Mucosa of rectum (tissue), 2 donors: Measurements from ENCODE around the gene CXCR4.

Source experiments
- H3K27ac ChIP-seq, 2 donors: one replicate each; pipeline ENCODE4 v1.7.0; 2013; ENCODE audit warnings: inconsistent platforms in 2 of 2, low read depth in 2 of 2, low read length in 2 of 2
- H3K27me3 ChIP-seq, 2 donors: one replicate each; pipeline ENCODE4 v1.7.0; 2013; ENCODE audit warnings: low read length in 2 of 2; ENCODE audit not compliant: control insufficient read depth in 2 of 2, insufficient read depth in 2 of 2
- H3K36me3 ChIP-seq, 2 donors: one replicate each; pipeline ENCODE4 v1.7.0; 2013; ENCODE audit warnings: low read length in 2 of 2; ENCODE audit not compliant: control insufficient read depth in 2 of 2, insufficient read depth in 2 of 2
- H3K4me1 ChIP-seq, 2 donors: one replicate each; pipeline ENCODE4 v1.7.0; 2013; ENCODE audit warnings: low read length in 2 of 2, mild to moderate bottlenecking in 1 of 2; ENCODE audit not compliant: control insufficient read depth in 2 of 2, insufficient read depth in 2 of 2
- H3K4me3 ChIP-seq, 2 donors: one replicate each; pipeline ENCODE4 v1.7.0; 2013; ENCODE audit warnings: low read length in 2 of 2
- H3K9ac ChIP-seq, 2 donors: one replicate each; pipeline ENCODE4 v1.7.0; 2013; ENCODE audit warnings: low read length in 2 of 2, low read depth in 1 of 2, mild to moderate bottlenecking in 1 of 2
- H3K9me3 ChIP-seq, 2 donors: one replicate each; pipeline ENCODE4 v1.7.0; 2013; ENCODE audit warnings: low read length in 2 of 2; ENCODE audit not compliant: control insufficient read depth in 2 of 2
- donor health status: healthy.
- donor health status: Normal muscosa, but diverticular disease.

Gene CXCR4

DNA sequence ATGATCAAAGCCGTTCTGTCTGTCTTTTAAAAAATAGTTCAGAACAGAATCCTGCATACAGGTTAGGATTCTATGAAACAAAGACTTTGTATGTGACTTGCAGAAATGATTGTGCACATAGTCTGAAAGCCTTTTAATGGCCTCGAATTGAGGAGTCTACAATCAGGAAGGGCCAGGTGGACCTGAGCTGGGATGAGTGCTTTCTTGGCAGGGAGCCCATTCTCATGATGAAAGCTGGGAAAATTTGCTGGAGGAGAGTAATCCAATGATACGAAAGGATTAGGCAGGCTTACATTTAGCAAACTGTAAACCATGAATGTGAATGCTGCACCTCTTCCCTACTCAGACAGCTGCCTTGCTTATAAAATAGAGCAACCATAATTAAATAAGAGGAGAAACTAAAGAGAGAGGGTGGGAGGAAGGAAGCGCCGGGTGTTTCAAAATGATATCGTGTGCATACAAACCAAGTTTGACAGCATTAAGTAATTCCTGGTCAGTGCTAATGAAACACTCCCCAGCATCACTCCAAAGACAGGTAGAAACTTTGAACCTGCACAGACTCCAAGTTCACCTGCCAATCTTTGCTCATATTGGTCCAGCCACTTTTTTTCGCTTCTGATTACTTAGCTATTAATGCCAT is 23.7 kb upstream of the CXCR4 start:
- peaks cover 0 to 8% of the 10 kb centered on the region in 2 donors for H3K4me1 ChIP-seq
- no peak overlapping the region for H3K9ac ChIP-seq
- no peaks in the 10 kb centered on the region for H3K36me3 ChIP-seq
- no peak overlapping the region for H3K4me3 ChIP-seq
- H3K27ac ChIP-seq: no peak overlapping the region
- no peaks in the 10 kb centered on the region for H3K27me3 ChIP-seq
- no peaks in the 10 kb centered on the region for H3K9me3 ChIP-seq

DNA sequence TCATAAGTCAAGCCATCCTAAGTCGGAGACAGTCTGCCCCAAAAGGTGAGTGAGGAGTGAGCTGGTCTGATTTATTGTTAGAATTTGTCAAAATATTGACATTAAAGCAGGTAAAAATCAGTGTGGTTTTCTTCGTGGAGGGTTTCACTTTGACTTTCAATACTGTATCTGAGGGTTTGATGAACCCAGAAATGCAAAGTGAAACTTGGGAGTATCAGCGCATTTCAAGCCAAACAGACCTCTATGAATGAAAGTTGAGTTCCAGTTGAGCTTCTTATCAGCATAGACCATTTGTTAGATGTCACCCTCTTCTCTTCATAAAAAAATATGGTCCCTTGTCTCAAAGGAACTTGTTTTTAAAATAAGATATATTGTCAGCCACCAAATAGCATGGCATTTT is 21.7 kb upstream of the CXCR4 start:
- Histone ChIP-seq H3K36me3 (no peaks in the 10 kb centered on the region), H3K27me3 (no peaks in the 10 kb centered on the region), H3K9me3 (no peaks in the 10 kb centered on the region), H3K27ac (no peak overlapping the region), H3K9ac (no peak overlapping the region), H3K4me1 (peaks cover 0 to 11% of the 10 kb centered on the region in 2 donors), H3K4me3 (no peak overlapping the region)

DNA sequence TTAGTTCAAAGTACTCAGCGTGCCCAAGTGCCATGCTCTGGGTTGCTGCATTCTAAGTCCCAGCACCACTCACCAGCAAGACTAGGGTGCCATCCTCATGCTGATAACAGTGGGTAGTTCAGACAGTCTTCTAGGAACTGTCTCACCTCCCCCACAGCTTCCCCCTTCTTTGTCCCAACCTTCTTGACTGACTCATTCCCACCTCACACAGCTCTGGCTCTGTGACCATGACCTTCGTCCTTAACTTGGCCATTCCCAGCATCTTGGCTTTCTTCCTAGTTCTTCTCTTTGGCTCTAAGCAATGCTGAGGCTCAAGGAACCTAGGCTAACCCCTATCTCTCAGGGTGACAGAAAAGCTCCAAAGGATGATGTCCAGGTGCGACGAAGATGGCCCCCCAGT is 20.0 kb upstream of the CXCR4 start:
- no peak overlapping the region for H3K4me3 ChIP-seq
- no peak overlapping the region for H3K9ac ChIP-seq
- peak overlapping the region in 1 of 2 donors; percentile 80 for H3K27ac ChIP-seq
- no peaks in the 10 kb centered on the region for H3K36me3 ChIP-seq
- H3K9me3 ChIP-seq: no peaks in the 10 kb centered on the region
- no peaks in the 10 kb centered on the region for H3K27me3 ChIP-seq
- peaks cover 0 to 11% of the 10 kb centered on the region in 2 donors for H3K4me1 ChIP-seq

DNA sequence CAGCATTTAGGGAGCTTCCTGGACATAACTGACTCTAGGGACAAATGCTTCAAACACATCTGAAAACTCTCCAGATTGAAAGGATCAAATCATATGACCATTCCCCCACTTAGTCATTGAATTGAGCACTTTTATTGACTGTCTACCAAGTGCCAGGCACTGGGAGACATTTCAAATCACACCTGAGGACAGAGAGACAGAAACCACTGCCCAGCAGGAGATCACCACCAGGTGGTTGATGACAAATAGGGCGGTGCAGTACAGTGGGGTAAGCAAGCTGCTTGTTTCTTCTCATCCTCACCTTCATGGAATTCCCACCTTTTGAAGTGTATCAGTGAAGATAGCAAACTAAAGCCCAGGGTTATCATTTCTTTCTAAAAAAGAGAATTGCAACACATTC is 19.0 kb upstream of the CXCR4 start:
- H3K9me3 ChIP-seq: no peaks in the 10 kb centered on the region
- H3K9ac ChIP-seq: peak overlapping the region in 1 of 2 donors; percentile 36
- H3K27ac ChIP-seq: peak overlapping the region; percentile 76 to 80
- no peaks in the 10 kb centered on the region for H3K36me3 ChIP-seq
- H3K4me1 ChIP-seq: peaks cover 0 to 17% of the 10 kb centered on the region in 2 donors
- H3K27me3 ChIP-seq: no peaks in the 10 kb centered on the region
- H3K4me3 ChIP-seq: no peak overlapping the region

DNA sequence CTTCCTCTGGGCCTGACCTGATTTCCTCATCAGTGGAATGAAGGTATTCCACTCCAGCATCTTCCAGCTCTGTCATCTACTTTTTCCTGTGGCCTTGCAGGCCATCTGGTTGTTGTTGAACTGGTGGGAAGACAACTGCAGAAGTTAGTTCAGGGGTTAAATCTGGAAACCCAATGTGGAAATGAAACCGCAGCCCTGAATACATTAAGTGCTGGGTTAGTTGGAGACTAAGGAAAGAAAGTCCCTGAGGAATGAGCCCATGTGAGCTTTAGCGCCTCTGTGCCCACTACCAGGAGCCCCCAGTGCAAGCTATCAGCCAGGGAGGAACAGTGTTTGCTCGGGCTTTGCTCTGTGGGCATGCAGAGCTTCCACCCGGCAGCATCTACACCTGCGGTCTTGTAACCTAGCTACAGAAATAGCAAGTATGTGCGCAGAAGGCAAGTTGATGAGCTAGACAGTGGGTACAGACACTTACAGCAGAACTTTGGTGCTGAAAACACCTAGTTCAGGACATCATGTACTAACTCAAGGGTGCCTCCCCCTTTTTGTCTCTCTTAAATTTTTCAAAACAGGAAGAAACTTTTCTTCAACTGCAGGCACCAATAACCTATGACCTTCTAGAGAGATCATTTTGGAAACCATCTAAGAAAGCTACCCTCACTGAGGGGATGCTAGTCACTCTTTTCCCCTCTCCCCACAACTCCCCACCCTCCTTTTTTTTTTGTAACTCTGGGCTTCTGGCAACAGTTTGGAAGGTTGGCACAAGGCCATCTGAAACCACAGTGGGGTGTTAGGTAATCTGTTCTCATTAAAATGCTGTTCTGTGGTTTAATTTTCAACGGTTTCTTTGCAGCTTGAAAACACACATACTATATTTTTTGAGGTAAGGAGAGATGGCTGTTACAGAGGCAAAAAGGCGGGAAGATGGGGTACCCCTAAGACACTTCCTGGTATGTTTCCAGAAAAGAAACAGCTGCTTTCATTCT is 18.3 kb upstream of the CXCR4 start:
- no peaks in the 10 kb centered on the region for H3K36me3 ChIP-seq
- peak overlapping the region in 1 of 2 donors; percentile 43 for H3K4me3 ChIP-seq
- peaks cover 0 to 17% of the 10 kb centered on the region in 2 donors for H3K4me1 ChIP-seq
- peak overlapping the region; percentile 76 to 80 for H3K27ac ChIP-seq
- H3K9ac ChIP-seq: peak overlapping the region; percentile 27 to 36
- H3K27me3 ChIP-seq: no peaks in the 10 kb centered on the region
- H3K9me3 ChIP-seq: no peaks in the 10 kb centered on the region

DNA sequence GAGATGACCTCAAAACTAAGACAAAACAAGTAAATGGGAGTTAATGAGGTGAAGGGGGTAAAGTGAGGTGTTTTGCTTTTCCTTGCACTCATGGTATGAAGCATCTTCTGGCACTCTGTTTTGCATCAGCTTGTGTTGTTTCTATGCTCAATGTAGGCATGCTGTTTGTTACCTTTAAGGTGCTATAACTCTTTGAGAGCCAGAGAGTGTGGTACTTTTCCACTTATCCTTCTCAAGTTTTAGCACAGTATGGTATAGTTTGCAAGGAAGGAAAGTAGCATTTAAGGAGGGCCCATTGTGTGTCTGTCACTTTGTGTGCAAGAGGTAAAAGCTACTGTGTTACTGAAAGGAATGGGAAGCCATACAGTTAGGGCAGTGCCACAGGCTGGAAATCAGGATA is 17.5 kb upstream of the CXCR4 start:
- H3K27me3 ChIP-seq: no peaks in the 10 kb centered on the region
- H3K4me3 ChIP-seq: no peak overlapping the region
- peak overlapping the region; percentile 48 to 54 for H3K27ac ChIP-seq
- H3K9ac ChIP-seq: peak overlapping the region in 1 of 2 donors; percentile 10
- H3K36me3 ChIP-seq: no peaks in the 10 kb centered on the region
- no peaks in the 10 kb centered on the region for H3K9me3 ChIP-seq
- H3K4me1 ChIP-seq: peaks cover 0 to 17% of the 10 kb centered on the region in 2 donors

DNA sequence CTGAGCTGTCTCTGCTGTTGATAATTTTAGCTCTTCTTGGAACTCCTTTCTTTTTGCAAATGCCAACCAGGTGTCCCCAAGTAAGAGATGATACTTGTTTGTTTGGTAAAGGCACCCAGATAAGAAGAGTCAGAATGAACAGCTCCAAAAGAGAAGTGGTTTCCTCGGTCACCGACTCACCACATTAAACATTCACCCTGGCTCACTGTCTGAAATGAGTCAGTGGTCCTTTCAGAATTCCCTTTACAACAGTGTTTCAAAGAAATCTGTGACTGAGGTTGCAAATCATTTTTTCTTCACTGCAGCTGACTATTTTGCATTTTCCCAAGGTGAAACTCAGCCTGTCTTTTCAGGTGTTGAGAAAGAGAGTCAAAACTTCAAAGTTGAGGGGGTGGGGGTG is 16.2 kb upstream of the CXCR4 start:
- H3K27me3 ChIP-seq: no peaks in the 10 kb centered on the region
- peak overlapping the region; percentile 32 to 74 for H3K27ac ChIP-seq
- H3K9me3 ChIP-seq: no peaks in the 10 kb centered on the region
- no peak overlapping the region for H3K9ac ChIP-seq
- peaks cover 0 to 17% of the 10 kb centered on the region in 2 donors for H3K4me1 ChIP-seq
- no peak overlapping the region for H3K4me3 ChIP-seq
- no peaks in the 10 kb centered on the region for H3K36me3 ChIP-seq

DNA sequence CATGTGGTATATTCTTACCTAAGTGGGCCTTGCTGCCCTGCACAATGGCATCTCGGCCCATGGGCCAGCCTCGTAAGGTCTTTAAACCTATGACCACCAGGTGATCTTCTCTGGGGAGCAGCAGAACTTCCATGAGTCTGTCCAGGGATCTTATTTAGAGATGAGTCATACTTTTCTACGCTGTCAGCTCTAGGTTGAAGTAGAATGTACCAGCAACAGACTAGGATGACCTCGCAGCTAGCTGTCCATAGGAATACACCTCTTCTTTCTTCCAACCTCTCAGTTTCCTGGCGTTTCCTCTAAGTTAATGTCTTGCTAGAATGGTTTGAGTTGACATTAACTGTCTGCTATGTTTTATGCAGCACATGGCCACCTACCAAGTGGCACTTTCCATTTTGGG is 15.6 kb upstream of the CXCR4 start:
- H3K4me1 ChIP-seq: peaks cover 0 to 17% of the 10 kb centered on the region in 2 donors
- no peaks in the 10 kb centered on the region for H3K27me3 ChIP-seq
- no peak overlapping the region for H3K9ac ChIP-seq
- no peaks in the 10 kb centered on the region for H3K36me3 ChIP-seq
- H3K27ac ChIP-seq: peak overlapping the region; percentile 32 to 74
- H3K9me3 ChIP-seq: no peaks in the 10 kb centered on the region
- no peak overlapping the region for H3K4me3 ChIP-seq

DNA sequence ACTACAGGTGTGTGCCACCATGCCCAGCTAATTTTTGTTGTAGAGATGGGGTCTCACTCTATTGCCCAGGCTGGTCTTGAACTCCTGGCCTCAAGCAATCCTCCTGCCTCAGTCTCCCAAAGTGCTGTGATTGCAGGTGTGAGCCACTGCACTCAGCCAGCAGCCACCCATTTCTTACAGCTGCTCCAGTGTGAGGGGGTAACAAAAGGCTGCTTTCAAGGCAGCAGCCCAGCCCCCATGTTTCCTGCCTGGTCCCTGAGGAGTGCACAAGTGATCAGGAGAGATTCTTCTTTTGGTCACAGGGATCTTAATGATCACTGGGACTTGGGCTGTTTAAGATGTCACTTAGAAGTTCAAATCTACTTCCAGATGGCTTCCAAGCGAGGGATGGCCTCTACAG is 15.2 kb upstream of the CXCR4 start:
- Histone ChIP-seq H3K9me3 (no peaks in the 10 kb centered on the region), H3K36me3 (no peaks in the 10 kb centered on the region), H3K27ac (peak overlapping the region; percentile 32 to 74), H3K27me3 (no peaks in the 10 kb centered on the region), H3K4me1 (peaks cover 0 to 17% of the 10 kb centered on the region in 2 donors), H3K9ac (no peak overlapping the region), H3K4me3 (no peak overlapping the region)

DNA sequence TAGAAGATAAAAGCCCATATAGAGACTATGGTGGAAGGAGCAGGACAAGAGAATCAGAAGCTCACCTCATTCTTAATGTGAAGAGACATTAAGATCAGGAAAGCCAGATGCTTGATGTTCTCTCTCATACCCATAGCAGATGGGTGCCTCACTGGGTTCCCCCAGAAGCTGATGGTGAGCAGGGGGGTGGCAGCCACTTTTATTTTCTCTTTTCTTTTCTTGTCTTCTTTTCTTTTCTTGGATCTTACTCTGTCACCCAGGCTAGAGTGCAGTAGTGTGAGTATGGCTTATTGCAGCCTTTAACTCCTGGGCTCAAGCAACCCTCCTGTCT is 14.8 kb upstream of the CXCR4 start:
- no peaks in the 10 kb centered on the region for H3K36me3 ChIP-seq
- peak overlapping the region; percentile 39 to 74 for H3K27ac ChIP-seq
- H3K9me3 ChIP-seq: no peaks in the 10 kb centered on the region
- peak overlapping the region; percentile 1 to 24 for H3K9ac ChIP-seq
- H3K4me3 ChIP-seq: no peak overlapping the region
- peaks cover 0 to 14% of the 10 kb centered on the region in 2 donors for H3K4me1 ChIP-seq
- H3K27me3 ChIP-seq: no peaks in the 10 kb centered on the region
